Calu3 (cell line): ENCODE measurements around the gene ISX. TPM values are rescaled to one million over a fixed set of nuclear protein-coding genes. Genes with fewer than 3 reads are reported as not detected.

Source experiments
- Bru-seq: library from RNA; stranded (reverse); fragments of 400-500 nt; gene quantifications from one replicate; lab custom pipeline; 2021; lab: Mats Ljungman, UMichigan
- BruChase-seq, 2 experiments: library from RNA; stranded (reverse); fragments of 400-500 nt; gene quantifications; one replicate each; lab custom pipeline; 2021; lab: Mats Ljungman, UMichigan
- BruUV-seq: library from RNA; stranded (reverse); fragments of 400-500 nt; replicated peaks from 2 replicates; lab custom pipeline; 2021; lab: Mats Ljungman, UMichigan
- CTCF ChIA-PET: fragments of 300-600 bp; sonication (Branson Sonifier 250); formaldehyde crosslinking; loops from one replicate; lab custom pipeline; 2022; ENCODE audit warnings: antibody characterized with exemption; lab: Charles Lee
- DNase-seq: peaks from one replicate; pipeline ENCODE4 v3.0.0; 2022
- H3K27ac Mint-ChIP-seq: one replicate; pipeline ENCODE4 v1.8.0; 2022; ENCODE audit warnings: mixed read lengths; ENCODE audit not compliant: unreplicated experiment
- H3K27me3 Mint-ChIP-seq: one replicate; pipeline ENCODE4 v1.8.0; 2022; ENCODE audit warnings: mixed read lengths; ENCODE audit not compliant: unreplicated experiment
- H3K36me3 Mint-ChIP-seq: one replicate; pipeline ENCODE4 v1.8.0; 2022; ENCODE audit warnings: mild to moderate bottlenecking, moderate library complexity, mixed read lengths; ENCODE audit not compliant: insufficient read depth, unreplicated experiment
- H3K4me1 Mint-ChIP-seq: one replicate; pipeline ENCODE4 v1.8.0; 2022; ENCODE audit warnings: mild to moderate bottlenecking, low read depth, mixed read lengths; ENCODE audit not compliant: unreplicated experiment
- H3K4me3 Mint-ChIP-seq: one replicate; pipeline ENCODE4 v1.8.0; 2022; ENCODE audit warnings: mild to moderate bottlenecking, low read depth, moderate library complexity, mixed read lengths; ENCODE audit not compliant: unreplicated experiment
- H3K9me3 Mint-ChIP-seq: one replicate; pipeline ENCODE4 v1.8.0; 2022; ENCODE audit warnings: low read depth, mixed read lengths; ENCODE audit not compliant: unreplicated experiment
- CTCF ChIP-seq: fragments of 200-600 bp; IDR thresholded peaks from one replicate; pipeline ENCODE4 v1.8.0; 2022; ENCODE audit warnings: antibody characterized with exemption; ENCODE audit not compliant: unreplicated experiment
- intact Hi-C: fragments of 100-400 bp; cut with micrococcal nuclease; formaldehyde crosslinking; loops from one replicate; pipeline ENCODE4 v1.10.0; 2022; ENCODE audit not compliant: unreplicated experiment
- long read RNA-seq: library from polyadenylated mRNA; stranded (forward); transcript quantifications from one replicate; pipeline ENCODE4 v2.0.0, GENCODE V29; 2022
- total RNA-seq: library from RNA; stranded (reverse); gene quantifications from 2 replicates; pipeline ENCODE4 v1.2.3, GENCODE V29; 2022

ISX gene
- total RNA-seq (not detected in 2 replicates), Bru-seq, nascent RNA (not detected), BruChase-seq, experiment 1, labeled RNA remaining after a 6-hour chase (not detected), BruChase-seq, experiment 2, labeled RNA remaining after a 2-hour chase (not detected)
- long read RNA-seq, result 0 reads

GRCh38 chr22:35065796-35066218, at the start of gene ISX:
Gene ISX, plus strand, starts transcription at chr22:35066158. Its CDS starts 930 bp downstream, at chr22:35067088.
- intact Hi-C loops, result no loop called here
- no peak for DNase-seq
- H3K4me1 Mint-ChIP-seq, result no peaks in the 10 kb centered on the region
- CTCF ChIA-PET, result no interaction called here
- H3K36me3 Mint-ChIP-seq, result no peaks in the 10 kb centered on the region
- no peak within 1 kb of the TSS for H3K27ac Mint-ChIP-seq
- no peak within 1 kb of the TSS for H3K4me3 Mint-ChIP-seq
- H3K9me3 Mint-ChIP-seq, result peaks cover 4% of the 10 kb centered on the region
- peaks cover 9% of the 10 kb centered on the region for H3K27me3 Mint-ChIP-seq
- TF ChIP-seq CTCF, result no peak
- no TSS peak for BruUV-seq

GRCh38 chr22:35016909-35017308, 49.0 kb upstream of the ISX start:
- TF ChIP-seq CTCF, result no peak
- H3K27me3 Mint-ChIP-seq, result peaks cover 62% of the 10 kb centered on the region
- no peak overlapping the region for H3K27ac Mint-ChIP-seq
- BruUV-seq, result no TSS peak
- CTCF ChIA-PET, result interaction anchor here (0.6 kb wide), 1 partner anchor 710 kb away, joined by 4 read pairs; no protein-coding TSS in a partner anchor
- H3K36me3 Mint-ChIP-seq, result no peaks in the 10 kb centered on the region
- H3K9me3 Mint-ChIP-seq, result no peaks in the 10 kb centered on the region
- H3K4me1 Mint-ChIP-seq, result no peaks in the 10 kb centered on the region
- no peak for DNase-seq
- no peak overlapping the region for H3K4me3 Mint-ChIP-seq
- intact Hi-C loops, result no loop called here

GRCh38 chr22:35018995-35019394, 47.0 kb upstream of the ISX start:
- H3K36me3 Mint-ChIP-seq, result no peaks in the 10 kb centered on the region
- H3K4me3 Mint-ChIP-seq, result no peak overlapping the region
- TF ChIP-seq CTCF, result no peak
- H3K9me3 Mint-ChIP-seq, result no peaks in the 10 kb centered on the region
- no peak overlapping the region for H3K27ac Mint-ChIP-seq
- intact Hi-C loops, result no loop called here
- peaks cover 62% of the 10 kb centered on the region for H3K27me3 Mint-ChIP-seq
- CTCF ChIA-PET, result no interaction called here
- peaks cover 3% of the 10 kb centered on the region for H3K4me1 Mint-ChIP-seq
- no peak for DNase-seq
- no TSS peak for BruUV-seq

GRCh38 chr22:35020517-35020916, 45.4 kb upstream of the ISX start:
- H3K9me3 Mint-ChIP-seq, result no peaks in the 10 kb centered on the region
- peaks cover 8% of the 10 kb centered on the region for H3K4me1 Mint-ChIP-seq
- CTCF ChIA-PET, result interaction anchor here (0.6 kb wide), 1 partner anchor 746 kb away, joined by 3 read pairs; no protein-coding TSS in a partner anchor
- intact Hi-C loops, result loop anchor here (5.0 kb wide), 2 partner anchors 137 to 1098 kb away; partner anchors contain the start of gene LARGE1
- no peak overlapping the region for H3K4me3 Mint-ChIP-seq
- DNase-seq, result no peak
- no TSS peak for BruUV-seq
- no peak overlapping the region for H3K27ac Mint-ChIP-seq
- TF ChIP-seq CTCF, result no peak
- H3K36me3 Mint-ChIP-seq, result no peaks in the 10 kb centered on the region
- H3K27me3 Mint-ChIP-seq, result peaks cover 51% of the 10 kb centered on the region
